BJ (cell line): ENCODE measurements around the gene NRP2. TPM values are rescaled to one million over a fixed set of nuclear protein-coding genes. Genes with fewer than 3 reads are reported as not detected.

Experiments
- CTCF ChIA-PET: fragments of 350-600 bp; formaldehyde crosslinking; extraction: SDS; loops from one replicate; lab custom pipeline; 2021; ENCODE audit warnings: antibody characterized with exemption, inconsistent platforms; lab: Yijun Ruan, JAX
- POLR2A ChIA-PET: fragments of 300-600 bp; sonication (Branson Sonifier 250); formaldehyde crosslinking; extraction: SDS; loops from one replicate; lab custom pipeline; 2021; ENCODE audit warnings: antibody characterized with exemption; lab: Charles Lee
- DNase-seq: peaks from one replicate; pipeline ENCODE4 v3.0.0-alpha.2; 2011; ENCODE audit warnings: low read depth
- H3K27me3 ChIP-seq: 2 replicates; pipeline ENCODE4 v1.6.0; 2011; ENCODE audit warnings: low read length; ENCODE audit not compliant: control insufficient read depth, insufficient read depth
- H3K36me3 ChIP-seq: 2 replicates; pipeline ENCODE4 v1.5.1; 2011; ENCODE audit warnings: low read length; ENCODE audit not compliant: control insufficient read depth, insufficient read depth
- H3K4me3 ChIP-seq: 2 replicates; pipeline ENCODE4 v1.5.1; 2011; ENCODE audit warnings: low read depth, mild to moderate bottlenecking, control low read depth, low read length
- CTCF ChIP-seq: IDR thresholded peaks from 2 replicates; pipeline ENCODE4 v1.5.1; 2011; ENCODE audit warnings: low read depth, mild to moderate bottlenecking, control low read depth, inconsistent platforms, low read length, moderate library complexity; ENCODE audit not compliant: insufficient read depth
- polyA plus RNA-seq: library from polyadenylated mRNA; depleted of rRNA; stranded (reverse); fragments of >200 nt; gene quantifications from 2 replicates; pipeline ENCODE4 v1.2.3, GENCODE V29; 2011

NRP2 gene
- polyA plus RNA-seq, 1 experiment, result 19.7 TPM

GRCh38 chr2:205772983-205773382, 90.7 kb downstream of the NRP2 start:
- no peak overlapping the region for H3K4me3 ChIP-seq
- H3K27me3 ChIP-seq, result no peaks in the 10 kb centered on the region; the same call in 1 of the 2 replicates
- no peaks in the 10 kb centered on the region for H3K36me3 ChIP-seq
- ChIA-PET CTCF (no interaction called here), POLR2A (no interaction called here)
- DNase-seq, result no peak
- TF ChIP-seq CTCF, result no peak

- POLR2A ChIA-PET, result no interaction called here
- no peak for TF ChIP-seq CTCF
- H3K36me3 ChIP-seq, result no peaks in the 10 kb centered on the region
- DNase-seq, result no peak
- H3K27me3 ChIP-seq, result no peaks in the 10 kb centered on the region; the same call in 1 of the 2 replicates
- no peak overlapping the region for H3K4me3 ChIP-seq
- CTCF ChIA-PET, result interaction anchor here (0.7 to 2.6 kb wide), 3 partner anchors 41 to 152 kb away, joined by 3 to 8 read pairs (median 3); no protein-coding TSS in a partner anchor
Measured at GRCh38 chr2:205773989-205774388, 91.7 kb downstream of the NRP2 start.

- ChIA-PET CTCF (interaction anchor here (0.6 to 2.6 kb wide), 8 partner anchors 10 to 1521 kb away, joined by 3 to 8 read pairs (median 3); no protein-coding TSS in a partner anchor), POLR2A (interaction anchor here (0.6 kb wide), 1 partner anchor 104 kb away, joined by 3 read pairs; no protein-coding TSS in a partner anchor)
- Histone ChIP-seq H3K27me3 (no peaks in the 10 kb centered on the region; the same call in 1 of the 2 replicates), H3K36me3 (no peaks in the 10 kb centered on the region), H3K4me3 (no peak overlapping the region)
- DNase-seq, result no peak
- no peak for TF ChIP-seq CTCF
Measured at GRCh38 chr2:205775097-205775877, 93.0 kb downstream of the NRP2 start.

GRCh38 chr2:205776139-205776538, 93.8 kb downstream of the NRP2 start:
- CTCF ChIA-PET, result interaction anchor here (1.1 to 2.6 kb wide), 5 partner anchors 9 to 150 kb away, joined by 3 to 8 read pairs (median 3); no protein-coding TSS in a partner anchor

More at GRCh38 chr2:205776139-205776538, 93.8 kb downstream of the NRP2 start:
- Histone ChIP-seq H3K36me3 (no peaks in the 10 kb centered on the region), H3K4me3 (no peak overlapping the region), H3K27me3 (no peaks in the 10 kb centered on the region; the same call in 1 of the 2 replicates)
- no peak for DNase-seq
- peak; percentile 46 for TF ChIP-seq CTCF
- POLR2A ChIA-PET, result no interaction called here
